ENCODE data around the gene C4B. TPM values are rescaled to one million over a fixed set of nuclear protein-coding genes. Genes with fewer than 3 reads are reported as not detected.

Gene C4B
- 8.8 TPM for total RNA-seq

DNA sequence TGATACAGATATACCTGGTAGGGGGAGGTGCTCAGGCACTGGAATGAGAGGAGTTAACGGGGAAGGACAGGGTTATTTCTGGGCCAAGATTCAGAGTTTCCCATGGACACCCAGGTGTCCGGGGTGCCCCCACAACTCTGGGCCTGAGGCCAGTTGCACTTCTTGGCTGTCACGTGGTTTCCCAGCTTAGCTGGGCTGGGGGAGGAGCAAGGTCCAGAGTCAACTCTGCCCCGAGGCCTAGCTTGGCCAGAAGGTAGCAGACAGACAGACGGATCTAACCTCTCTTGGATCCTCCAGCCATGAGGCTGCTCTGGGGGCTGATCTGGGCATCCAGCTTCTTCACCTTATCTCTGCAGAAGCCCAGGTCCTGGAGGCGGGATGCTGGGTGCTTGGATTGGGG, at the start of gene C4B:
TSS of gene C4B (plus strand) at position 249 of the 400 bp plus-strand sequence. CDS start at position 300, 51 bp downstream.

GRCh38 chr6:31971993-31972708, 42.4 kb upstream of the C4B start, which contains the start of gene DXO:
DXO (minus strand) TSS chr6:31972138; CDS start chr6:31971675, 463 bp downstream.

DNA sequence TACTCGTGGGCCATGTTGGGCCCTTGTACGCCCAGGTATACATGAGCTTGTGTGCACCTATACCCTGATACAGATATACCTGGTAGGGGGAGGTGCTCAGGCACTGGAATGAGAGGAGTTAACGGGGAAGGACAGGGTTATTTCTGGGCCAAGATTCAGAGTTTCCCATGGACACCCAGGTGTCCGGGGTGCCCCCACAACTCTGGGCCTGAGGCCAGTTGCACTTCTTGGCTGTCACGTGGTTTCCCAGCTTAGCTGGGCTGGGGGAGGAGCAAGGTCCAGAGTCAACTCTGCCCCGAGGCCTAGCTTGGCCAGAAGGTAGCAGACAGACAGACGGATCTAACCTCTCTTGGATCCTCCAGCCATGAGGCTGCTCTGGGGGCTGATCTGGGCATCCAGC, 32.9 kb upstream of the C4B start, which contains the start of gene C4A:
TSS of gene C4A (plus strand) at position 314 of the 400 bp plus-strand sequence. CDS start at position 365, 51 bp downstream.

DNA sequence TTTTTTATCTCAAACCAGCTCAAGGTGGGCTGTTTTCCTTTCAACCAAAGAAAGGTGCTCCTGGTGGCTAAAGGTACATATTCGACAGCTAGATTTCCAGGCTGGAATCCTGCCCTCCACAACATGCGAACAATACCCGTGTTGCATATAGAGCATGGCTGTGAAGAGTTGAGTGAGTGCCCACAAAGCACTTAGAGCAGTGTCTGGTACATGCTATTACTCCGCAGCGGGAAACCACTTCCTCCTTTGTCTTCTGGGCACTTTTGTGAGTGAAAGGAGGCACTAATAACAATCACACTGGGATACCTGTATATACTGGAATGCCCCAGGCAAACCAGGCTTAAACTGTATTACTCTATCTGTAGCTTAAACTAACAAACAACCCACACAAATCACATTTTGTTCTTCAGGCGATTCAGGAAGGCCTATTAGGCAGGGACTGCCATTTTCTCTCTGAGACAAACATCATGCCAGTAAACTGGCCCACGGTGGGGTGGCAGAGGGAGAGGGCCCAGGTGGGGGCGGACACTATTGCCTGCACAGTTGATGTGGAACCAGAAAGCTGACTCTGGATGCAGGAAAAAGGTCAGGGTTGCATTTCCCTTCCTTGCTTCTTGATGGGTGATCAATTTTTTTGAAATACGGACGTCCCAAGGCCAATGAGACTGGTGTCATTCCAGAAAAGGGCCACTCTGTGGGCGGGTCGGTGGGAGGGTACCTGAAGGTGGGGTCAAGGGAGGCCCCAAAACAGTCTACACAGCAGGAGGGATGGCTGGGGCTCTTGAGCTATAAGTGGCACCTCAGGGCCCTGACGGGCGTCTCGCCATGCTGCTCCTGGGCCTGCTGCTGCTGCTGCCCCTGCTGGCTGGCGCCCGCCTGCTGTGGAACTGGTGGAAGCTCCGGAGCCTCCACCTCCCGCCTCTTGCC, 23.3 kb downstream of the C4B start, which contains the start of gene CYP21A2:
TSS of gene CYP21A2 (plus strand) at position 818 of the 927 bp plus-strand sequence. CDS start at position 826, 8 bp downstream.

Small RNA genes lying within 50 kb of the gene (small RNA-seq; reads per million reads assigned to genes)
- not detected for gene RNA5SP206 (ENCODE audit: low replicate concordance)

Other genes starting within 250 kb of the C4B start
- 0.31 TPM for gene VWA7, start 237.5 kb upstream of the C4B start, total RNA-seq
- gene VARS1, start 219.0 kb upstream of the C4B start, total RNA-seq = 57.9 TPM
- gene LSM2, start 207.8 kb upstream of the C4B start, total RNA-seq = 15.3 TPM
- 3.1 TPM for gene HSPA1L, start 199.5 kb upstream of the C4B start, total RNA-seq
- gene HSPA1A, start 199.3 kb upstream of the C4B start, total RNA-seq = 170 TPM
- 217 TPM for gene HSPA1B, start 187.1 kb upstream of the C4B start, total RNA-seq
- gene NEU1, start 152.0 kb upstream of the C4B start, total RNA-seq = 17.5 TPM
- gene SLC44A4, start 135.8 kb upstream of the C4B start, total RNA-seq = not detected
- gene EHMT2, start 117.1 kb upstream of the C4B start, total RNA-seq = 114 TPM
- gene ZBTB12, start 112.7 kb upstream of the C4B start, total RNA-seq = 31.0 TPM
- 3.1 TPM for gene C2, start 87.1 kb upstream of the C4B start, total RNA-seq
- 1.9 TPM for gene CFB, start 68.7 kb upstream of the C4B start, total RNA-seq
- 46.6 TPM for gene NELFE, start 55.8 kb upstream of the C4B start, total RNA-seq
- 66.7 TPM for gene SKIC2, start 55.6 kb upstream of the C4B start, total RNA-seq
- gene DXO, start 42.7 kb upstream of the C4B start, total RNA-seq = 10.0 TPM
- 20.7 TPM for gene C4A, start 32.7 kb upstream of the C4B start, total RNA-seq
- gene CYP21A2, start 23.6 kb downstream of the C4B start, total RNA-seq = not detected
- gene TNXB, start 94.5 kb downstream of the C4B start, total RNA-seq = 8.1 TPM
- gene ATF6B, start 113.5 kb downstream of the C4B start, total RNA-seq = 31.6 TPM
- gene FKBPL, start 115.5 kb downstream of the C4B start, total RNA-seq = 3.1 TPM
- 1.9 TPM for gene PRRT1, start 137.1 kb downstream of the C4B start, total RNA-seq
- 17.2 TPM for gene PPT2, start 139.3 kb downstream of the C4B start, total RNA-seq
- gene EGFL8, start 149.8 kb downstream of the C4B start, total RNA-seq = 5.9 TPM
- gene AGPAT1, start 161.3 kb downstream of the C4B start, total RNA-seq = 19.1 TPM
- gene RNF5, start 163.6 kb downstream of the C4B start, total RNA-seq = 49.8 TPM
- gene AGER, start 169.5 kb downstream of the C4B start, total RNA-seq = 0.63 TPM
- gene PBX2, start 175.4 kb downstream of the C4B start, total RNA-seq = 27.2 TPM
- 0.63 TPM for gene GPSM3, start 177.8 kb downstream of the C4B start, total RNA-seq
- gene NOTCH4, start 209.3 kb downstream of the C4B start, total RNA-seq = 8.8 TPM